WTC11 (cell line): ENCODE results near the gene MAB21L3. TPM values are rescaled to one million over a fixed set of nuclear protein-coding genes. Genes with fewer than 3 reads are reported as not detected.

Experiments used
- ATAC-seq: fragments of 200-7000 bp; cut with Tn5 transposase; 2 replicates; pipeline ENCODE4 v1.10.0; 2021; ENCODE audit warnings: mild to moderate bottlenecking, moderate library complexity
- CTCF ChIA-PET: fragments of 300-600 bp; sonication (Branson Sonifier 250); formaldehyde crosslinking; loops from one replicate; lab custom pipeline; 2021; ENCODE audit warnings: antibody characterized with exemption; lab: Charles Lee
- POLR2A ChIA-PET: fragments of 350-600 bp; sonication (Branson Sonifier 250); formaldehyde crosslinking; loops from one replicate; lab custom pipeline; 2021; ENCODE audit warnings: antibody characterized with exemption; lab: Charles Lee
- DNase-seq: peaks from one replicate; pipeline ENCODE4 v3.0.0; 2021; ENCODE audit warnings: low spot score
- H3K27ac Mint-ChIP-seq: 2 replicates; pipeline ENCODE4 v1.8.0; 2021; ENCODE audit warnings: mixed read lengths
- H3K27me3 Mint-ChIP-seq: 2 replicates; pipeline ENCODE4 v1.8.0; 2021; ENCODE audit warnings: low read depth, mild to moderate bottlenecking, moderate library complexity, mixed read lengths
- H3K36me3 Mint-ChIP-seq: 2 replicates; pipeline ENCODE4 v1.8.0; 2021; ENCODE audit warnings: mixed read lengths
- H3K4me1 Mint-ChIP-seq: 2 replicates; pipeline ENCODE4 v1.8.0; 2022; ENCODE audit warnings: mixed read lengths
- H3K4me3 Mint-ChIP-seq: 2 replicates; pipeline ENCODE4 v1.8.0; 2021; ENCODE audit warnings: mild to moderate bottlenecking, moderate library complexity, mixed read lengths
- H3K9me3 Mint-ChIP-seq: 2 replicates; pipeline ENCODE4 v1.8.0; 2021; ENCODE audit warnings: mixed read lengths
- ARID4B ChIP-seq: sonication (generic); formaldehyde crosslinking; IDR thresholded peaks from 2 replicates; pipeline ENCODE4 v1.8.0; 2023; ENCODE audit warnings: missing genetic modification reagents, mild to moderate bottlenecking, borderline replicate concordance
- CDX4 ChIP-seq: fragments of 250-450 bp; sonication (Bioruptor Pico); IDR thresholded peaks from 2 replicates; pipeline ENCODE4 v1.9.0; 2021; ENCODE audit warnings: moderate library complexity, mild to moderate bottlenecking, inconsistent platforms, borderline replicate concordance
- CREB1 ChIP-seq: sonication (generic); formaldehyde crosslinking; IDR thresholded peaks from 2 replicates; pipeline ENCODE4 v1.8.0; 2023; ENCODE audit warnings: mild to moderate bottlenecking, missing genetic modification reagents
- E2F4 ChIP-seq: sonication (generic); formaldehyde crosslinking; IDR thresholded peaks from 2 replicates; pipeline ENCODE4 v1.8.1; 2022; ENCODE audit warnings: low read depth, mild to moderate bottlenecking, moderate library complexity, missing genetic modification reagents, borderline replicate concordance
- ERG ChIP-seq: fragments of 250-450 bp; sonication (Bioruptor Pico); IDR thresholded peaks from 2 replicates; pipeline ENCODE4 v1.8.0; 2021; ENCODE audit warnings: mild to moderate bottlenecking
- FOXJ3 ChIP-seq: sonication (generic); formaldehyde crosslinking; IDR thresholded peaks from 2 replicates; pipeline ENCODE4 v1.9.0; 2021; ENCODE audit warnings: missing genetic modification reagents, mild to moderate bottlenecking, borderline replicate concordance
- GABPB1 ChIP-seq: sonication (generic); formaldehyde crosslinking; IDR thresholded peaks from 2 replicates; pipeline ENCODE4 v1.8.1; 2023; ENCODE audit warnings: mild to moderate bottlenecking, missing genetic modification reagents
- HMGA2 ChIP-seq: fragments of 250-450 bp; sonication (Bioruptor Pico); IDR thresholded peaks from 2 replicates; pipeline ENCODE4 v1.4.0; 2021; ENCODE audit warnings: mild to moderate bottlenecking, moderate library complexity
- IRF2 ChIP-seq: sonication (generic); formaldehyde crosslinking; IDR thresholded peaks from 2 replicates; pipeline ENCODE4 v1.8.0; 2022; ENCODE audit warnings: low read depth, missing genetic modification reagents, borderline replicate concordance
- NFE2L1 ChIP-seq: sonication (generic); formaldehyde crosslinking; IDR thresholded peaks from 2 replicates; pipeline ENCODE4 v1.8.1; 2023; ENCODE audit warnings: missing genetic modification reagents
- NFYB ChIP-seq: sonication (generic); formaldehyde crosslinking; conservative IDR thresholded peaks from 2 replicates; pipeline ENCODE4 v1.8.0; 2022; ENCODE audit warnings: low read depth, missing genetic modification reagents
- PRRX2 ChIP-seq: fragments of 250-450 bp; sonication (Bioruptor Pico); IDR thresholded peaks from 2 replicates; pipeline ENCODE4 v1.8.0; 2021; ENCODE audit warnings: mild to moderate bottlenecking
- SP1 ChIP-seq: sonication (generic); formaldehyde crosslinking; conservative IDR thresholded peaks from 2 replicates; pipeline ENCODE4 v1.8.1; 2022; ENCODE audit warnings: missing genetic modification reagents
- USF1 ChIP-seq: sonication (generic); formaldehyde crosslinking; IDR thresholded peaks from 2 replicates; pipeline ENCODE4 v1.8.0; 2022; ENCODE audit warnings: mild to moderate bottlenecking, missing genetic modification reagents
- USF2 ChIP-seq: sonication (generic); formaldehyde crosslinking; IDR thresholded peaks from 2 replicates; pipeline ENCODE4 v1.8.1; 2023; ENCODE audit warnings: mild to moderate bottlenecking, missing genetic modification reagents, moderate library complexity
- ZNF121 ChIP-seq: sonication (generic); formaldehyde crosslinking; IDR thresholded peaks from 2 replicates; pipeline ENCODE4 v1.8.0; 2023; ENCODE audit warnings: missing genetic modification reagents
- ZNF138 ChIP-seq: sonication (generic); formaldehyde crosslinking; conservative IDR thresholded peaks from 2 replicates; pipeline ENCODE4 v1.8.1; 2022; ENCODE audit warnings: mild to moderate bottlenecking, moderate library complexity, missing genetic modification reagents
- ZNF219 ChIP-seq: sonication (generic); formaldehyde crosslinking; IDR thresholded peaks from 2 replicates; pipeline ENCODE4 v1.8.0; 2023; ENCODE audit warnings: missing genetic modification reagents, mild to moderate bottlenecking, borderline replicate concordance
- ZNF232 ChIP-seq: sonication (generic); formaldehyde crosslinking; IDR thresholded peaks from 2 replicates; pipeline ENCODE4 v1.8.0; 2022; ENCODE audit warnings: mild to moderate bottlenecking, missing genetic modification reagents
- total RNA-seq: library from RNA; stranded (reverse); gene quantifications from 3 replicates; pipeline ENCODE4 v1.2.3, GENCODE V29; 2021

Gene MAB21L3
- total RNA-seq, 1 experiment from 2014 or later, result not detected

GRCh38 chr1:116157096-116157495 is 45.9 kb downstream of the MAB21L3 start:
- CTCF ChIA-PET, result interaction anchor here (1.1 kb wide), 1 partner anchor 328 kb away, joined by 5 read pairs; no protein-coding TSS in a partner anchor

More at GRCh38 chr1:116157096-116157495, 45.9 kb downstream of the MAB21L3 start:
- ATAC-seq, result no peak
- peaks cover 8% of the 10 kb centered on the region for H3K27me3 Mint-ChIP-seq
- TF ChIP-seq ZNF121 (CRISPR knock-in tag) (no peak), IRF2 (CRISPR knock-in tag) (no peak), NFE2L1 (CRISPR knock-in tag) (no peak), USF2 (CRISPR knock-in tag) (no peak), ZNF138 (no peak), ZNF232 (CRISPR knock-in tag) (no peak), ARID4B (CRISPR knock-in tag) (no peak), GABPB1 (CRISPR knock-in tag) (no peak), NFYB (CRISPR knock-in tag) (no peak), CDX4 (CRISPR knock-in tag) (no peak), PRRX2 (no peak), ERG (no peak), CREB1 (no peak), USF1 (CRISPR knock-in tag) (no peak), FOXJ3 (CRISPR knock-in tag) (no peak), ZNF219 (no peak), E2F4 (CRISPR knock-in tag) (no peak), HMGA2 (CRISPR knock-in tag) (no peak), SP1 (CRISPR knock-in tag) (no peak)
- TF ChIP-seq, all 79 proteins: peak for 0
- POLR2A ChIA-PET, result no interaction called here
- H3K9me3 Mint-ChIP-seq, result no peaks in the 10 kb centered on the region; the same call in 1 of the 2 replicates
- no peak for DNase-seq
- peaks cover 2% of the 10 kb centered on the region; the same call in 1 of the 2 replicates for H3K4me1 Mint-ChIP-seq
- H3K36me3 Mint-ChIP-seq, result no peaks in the 10 kb centered on the region
- no peak overlapping the region for H3K27ac Mint-ChIP-seq
- H3K4me3 Mint-ChIP-seq, result no peak overlapping the region
